Measurements from ENCODE around the gene STUM. TPM values are rescaled to one million over a fixed set of nuclear protein-coding genes. Genes with fewer than 3 reads are reported as not detected.

The STUM gene
- total RNA-seq, 2 experiments from 2014 or later: not detected

GRCh38 chr1:226632922-226633351 is 84.4 kb downstream of the STUM start:
- no peaks in the 10 kb centered on the region for H3K9me3 ChIP-seq (ENCODE audit: control insufficient read depth in 1 of 2, insufficient read depth in 1 of 2, low read length in 2 of 2)
- DNase-seq: peak in 1 of 14 experiments; percentile 32
- TF ChIP-seq CTCF (IDR thresholded peaks at IDR 0.05): no peak
- Mint-ChIP-seq H3K27me3 (no peaks in the 10 kb centered on the region), H3K4me3 (peak overlapping the region; percentile 26), H3K27ac (peak overlapping the region; percentile 87), H3K4me1 (ENCODE audit: low read depth) (peaks cover 61% of the 10 kb centered on the region), H3K9me3 (no peaks in the 10 kb centered on the region), H3K36me3 (ENCODE audit: low read depth) (peaks cover 84% of the 10 kb centered on the region)
- ChIA-PET CTCF (interaction anchor here (0.7 to 4.3 kb wide), 9 partner anchors 20 to 216 kb away, joined by 3 to 19 read pairs (median 4); no protein-coding TSS in a partner anchor), POLR2A (interaction anchor here (0.7 to 3.9 kb wide), 6 partner anchors 30 to 194 kb away, joined by 3 to 15 read pairs (median 4); partner anchors contain the start of gene ITPKB)
- H3K4me1 ChIP-seq (ENCODE audit: insufficient read depth, low read length): peaks cover 52% of the 10 kb centered on the region
- peak overlapping the region; percentile 9 to 52 for H3K27ac ChIP-seq (ENCODE audit: low read depth in 1 of 2, low read length in 2 of 2)
- intact Hi-C loops (cut with DNase I, micrococcal nuclease): no loop called here
- H3K36me3 ChIP-seq (ENCODE audit: insufficient read depth, low read length): peaks cover 66% of the 10 kb centered on the region
- H3K27me3 ChIP-seq (ENCODE audit: control insufficient read depth in 1 of 2, insufficient read depth in 2 of 2, low read length in 2 of 2): no peaks in the 10 kb centered on the region
- no peak overlapping the region for H3K4me3 ChIP-seq (ENCODE audit: low read length)
- ATAC-seq (ENCODE audit: poor library complexity): no peak

GRCh38 chr1:226633541-226634165 is 85.1 kb downstream of the STUM start:
- ChIA-PET CTCF (interaction anchor here (0.7 to 4.3 kb wide), 10 partner anchors 20 to 215 kb away, joined by 3 to 19 read pairs (median 4); no protein-coding TSS in a partner anchor), POLR2A (interaction anchor here (0.9 to 3.9 kb wide), 8 partner anchors 11 to 193 kb away, joined by 4 to 15 read pairs (median 4); partner anchors contain the start of gene ITPKB)
- H3K36me3 ChIP-seq (ENCODE audit: insufficient read depth, low read length): peaks cover 73% of the 10 kb centered on the region
- H3K4me3 Mint-ChIP-seq: peak overlapping the region; percentile 26
- no peaks in the 10 kb centered on the region for H3K27me3 Mint-ChIP-seq
- H3K4me1 ChIP-seq (ENCODE audit: insufficient read depth, low read length): peaks cover 55% of the 10 kb centered on the region
- H3K36me3 Mint-ChIP-seq (ENCODE audit: low read depth): peaks cover 88% of the 10 kb centered on the region
- H3K27ac ChIP-seq (ENCODE audit: low read depth in 1 of 2, low read length in 2 of 2): peak overlapping the region; percentile 52 to 54
- peaks cover 61% of the 10 kb centered on the region for H3K4me1 Mint-ChIP-seq (ENCODE audit: low read depth)
- DNase-seq (peak in 1 of 14 experiments; percentile 31), ATAC-seq (ENCODE audit: poor library complexity) (peak; percentile 5)
- H3K4me3 ChIP-seq (ENCODE audit: low read length): no peak overlapping the region
- H3K27me3 ChIP-seq (ENCODE audit: control insufficient read depth in 1 of 2, insufficient read depth in 2 of 2, low read length in 2 of 2): no peaks in the 10 kb centered on the region
- intact Hi-C loops (cut with DNase I, micrococcal nuclease): loop anchor here (1.0 to 2.0 kb wide), 6 partner anchors 53 to 305 kb away; partner anchors contain the start of gene ITPKB (in 2 of the 2)
- H3K27ac Mint-ChIP-seq: peak overlapping the region; percentile 87
- no peaks in the 10 kb centered on the region for H3K9me3 Mint-ChIP-seq
- no peaks in the 10 kb centered on the region for H3K9me3 ChIP-seq (ENCODE audit: control insufficient read depth in 1 of 2, insufficient read depth in 1 of 2, low read length in 2 of 2)
- no peak for TF ChIP-seq CTCF (IDR thresholded peaks at IDR 0.05)

- Histone ChIP-seq H3K4me1 (ENCODE audit: insufficient read depth, low read length) (peaks cover 55% of the 10 kb centered on the region), H3K27ac (ENCODE audit: low read depth in 1 of 2, low read length in 2 of 2) (peak overlapping the region; percentile 22 to 54), H3K4me3 (ENCODE audit: low read length) (no peak overlapping the region), H3K36me3 (ENCODE audit: insufficient read depth, low read length) (peaks cover 78% of the 10 kb centered on the region), H3K27me3 (ENCODE audit: control insufficient read depth in 1 of 2, insufficient read depth in 2 of 2, low read length in 2 of 2) (no peaks in the 10 kb centered on the region), H3K9me3 (ENCODE audit: control insufficient read depth in 1 of 2, insufficient read depth in 1 of 2, low read length in 2 of 2) (no peaks in the 10 kb centered on the region)
- CTCF ChIA-PET: interaction anchor here (0.6 to 4.3 kb wide), 13 partner anchors 8 to 215 kb away, joined by 3 to 19 read pairs (median 4); no protein-coding TSS in a partner anchor
- H3K4me1 Mint-ChIP-seq (ENCODE audit: low read depth): peaks cover 61% of the 10 kb centered on the region
- ATAC-seq (ENCODE audit: poor library complexity) (peak; percentile 71), DNase-seq (peak; percentile 72 to 90 (median 78))
- peak; percentile 95 for TF ChIP-seq CTCF (IDR thresholded peaks at IDR 0.05)
- H3K27me3 Mint-ChIP-seq: no peaks in the 10 kb centered on the region
- H3K9me3 Mint-ChIP-seq: no peaks in the 10 kb centered on the region
- H3K4me3 Mint-ChIP-seq: peak overlapping the region; percentile 52
- peak overlapping the region; percentile 87 for H3K27ac Mint-ChIP-seq
- intact Hi-C loops (cut with DNase I, micrococcal nuclease): loop anchor here (1.0 to 2.0 kb wide), 6 partner anchors 53 to 305 kb away; partner anchors contain the start of gene ITPKB (in 2 of the 2)
- H3K36me3 Mint-ChIP-seq (ENCODE audit: low read depth): peaks cover 88% of the 10 kb centered on the region
- POLR2A ChIA-PET: interaction anchor here (1.0 to 3.9 kb wide), 8 partner anchors 11 to 193 kb away, joined by 4 to 15 read pairs (median 7); partner anchors contain the start of gene ITPKB
Observed at GRCh38 chr1:226634166-226634588, 85.6 kb downstream of the STUM start.

Data from CD4-positive, alpha-beta T cell (primary cell).